H9 (cell line): ENCODE measurements around the gene GRM5. TPM values are rescaled to one million over a fixed set of nuclear protein-coding genes. Genes with fewer than 3 reads are reported as not detected.
"Not testable (repeated sequence)": the region's sequence is repeated elsewhere in the genome, so short reads cannot be mapped to it uniquely, and the experiment has no call there.

Experiments used
- DNase-seq: peaks from one replicate; pipeline ENCODE4 v3.0.0-alpha.2; 2017
- H2AFZ ChIP-seq: one replicate; pipeline ENCODE4 v1.6.1; 2013; ENCODE audit warnings: mild to moderate bottlenecking, low read length, control low read depth, moderate library complexity
- H2AK5ac ChIP-seq: 2 replicates; pipeline ENCODE4 v1.6.1; 2013; ENCODE audit warnings: low read length, control low read depth, mixed read lengths; ENCODE audit not compliant: insufficient read length
- H2BK120ac ChIP-seq: one replicate; pipeline ENCODE4 v1.6.1; 2013; ENCODE audit warnings: low read depth, mild to moderate bottlenecking, low read length, control low read depth, inconsistent platforms; ENCODE audit not compliant: poor library complexity, severe bottlenecking
- H2BK12ac ChIP-seq: 2 replicates; pipeline ENCODE4 v1.6.1; 2013; ENCODE audit warnings: low read length, control low read depth, mixed read lengths, low read depth; ENCODE audit not compliant: insufficient read length
- H2BK15ac ChIP-seq: 2 replicates; pipeline ENCODE4 v1.6.1; 2013; ENCODE audit warnings: low read depth, low read length, control low read depth
- H2BK20ac ChIP-seq: one replicate; pipeline ENCODE4 v1.6.1; 2013; ENCODE audit warnings: low read depth, mild to moderate bottlenecking, low read length, control low read depth, inconsistent platforms; ENCODE audit not compliant: poor library complexity, severe bottlenecking
- H2BK5ac ChIP-seq: 2 replicates; pipeline ENCODE4 v1.6.1; 2013; ENCODE audit warnings: low read length, control low read depth, mixed read lengths; ENCODE audit not compliant: insufficient read length
- H3K14ac ChIP-seq: 2 replicates; pipeline ENCODE4 v1.6.1; 2013; ENCODE audit warnings: low read length, control low read depth; ENCODE audit not compliant: insufficient read depth
- H3K18ac ChIP-seq: 2 replicates; pipeline ENCODE4 v1.6.1; 2013; ENCODE audit warnings: low read depth, mild to moderate bottlenecking, mixed read lengths, low read length, control low read depth; ENCODE audit not compliant: insufficient read length
- H3K23ac ChIP-seq: 2 replicates; pipeline ENCODE4 v1.6.1; 2013; ENCODE audit warnings: low read length, control low read depth, mixed read lengths, low read depth; ENCODE audit not compliant: insufficient read length
- H3K23me2 ChIP-seq: 2 replicates; pipeline ENCODE4 v1.6.1; 2013; ENCODE audit warnings: low read depth, mild to moderate bottlenecking, mixed read lengths, low read length, control low read depth; ENCODE audit not compliant: insufficient read length, poor library complexity, severe bottlenecking
- H3K27ac ChIP-seq: 2 replicates; pipeline ENCODE4 v1.5.1; 2013; ENCODE audit warnings: low read length, control low read depth, mixed read lengths, low read depth; ENCODE audit not compliant: insufficient read length
- H3K27me3 ChIP-seq: 2 replicates; pipeline ENCODE4 v1.6.1; 2013; ENCODE audit warnings: low read length, control low read depth, inconsistent platforms; ENCODE audit not compliant: insufficient read depth
- H3K4ac ChIP-seq: 2 replicates; pipeline ENCODE4 v1.6.1; 2013; ENCODE audit warnings: low read depth, mild to moderate bottlenecking, control low read depth, inconsistent platforms, low read length, moderate library complexity
- H3K4me1 ChIP-seq: 2 replicates; pipeline ENCODE4 v1.6.1; 2013; ENCODE audit warnings: low read length, control low read depth, inconsistent platforms; ENCODE audit not compliant: insufficient read depth
- H3K4me2 ChIP-seq: 2 replicates; pipeline ENCODE4 v1.6.1; 2013; ENCODE audit warnings: low read length, control low read depth, mixed read lengths; ENCODE audit not compliant: insufficient read length, insufficient read depth
- H3K56ac ChIP-seq: 2 replicates; pipeline ENCODE4 v1.6.1; 2013; ENCODE audit warnings: low read depth, mild to moderate bottlenecking, mixed read lengths, low read length, control low read depth; ENCODE audit not compliant: insufficient read length
- H3K79me1 ChIP-seq: 2 replicates; pipeline ENCODE4 v1.6.1; 2013; ENCODE audit warnings: low read depth, mild to moderate bottlenecking, moderate library complexity, low read length, control low read depth, inconsistent platforms; ENCODE audit not compliant: insufficient read depth, poor library complexity, severe bottlenecking
- H3K79me2 ChIP-seq: 2 replicates; pipeline ENCODE4 v1.6.1; 2013; ENCODE audit warnings: low read length, control low read depth, inconsistent platforms; ENCODE audit not compliant: insufficient read depth
- H3K9ac ChIP-seq: 2 replicates; pipeline ENCODE4 v1.6.1; 2013; ENCODE audit warnings: low read length, control low read depth, mixed read lengths; ENCODE audit not compliant: insufficient read length; ENCODE audit errors: extremely low read depth
- H3K9me3 ChIP-seq: one replicate; pipeline ENCODE4 v1.6.1; 2013; ENCODE audit warnings: low read depth, low read length, inconsistent platforms; ENCODE audit not compliant: control insufficient read depth
- H3T11ph ChIP-seq: one replicate; pipeline ENCODE4 v1.6.1; 2013; ENCODE audit warnings: mild to moderate bottlenecking, low read length, control low read depth, inconsistent platforms
- H4K20me1 ChIP-seq: one replicate; pipeline ENCODE4 v1.6.1; 2013; ENCODE audit not compliant: control insufficient read depth, insufficient read length, insufficient read depth
- H4K5ac ChIP-seq: 2 replicates; pipeline ENCODE4 v1.6.1; 2013; ENCODE audit warnings: low read depth, mild to moderate bottlenecking, mixed read lengths, low read length, control low read depth; ENCODE audit not compliant: insufficient read length
- H4K8ac ChIP-seq: replicated peaks from 2 replicates; pipeline ENCODE4 v1.6.1; 2013; ENCODE audit warnings: low read length, control low read depth, mixed read lengths, low read depth; ENCODE audit not compliant: insufficient read length
- H4K91ac ChIP-seq: 2 replicates; pipeline ENCODE4 v1.6.1; 2013; ENCODE audit warnings: low read depth, mild to moderate bottlenecking, moderate library complexity, mixed read lengths, low read length, control low read depth; ENCODE audit not compliant: insufficient read length
- H3K27ac Mint-ChIP-seq, 3 experiments: 2 replicates in 2 of 3; 3 replicates in 1 of 3; pipeline ENCODE4 v1.8.0; 2020 to 2021; ENCODE audit warnings: mixed read lengths in 3 of 3, mild to moderate bottlenecking in 1 of 3, moderate library complexity in 1 of 3
- H3K27me3 Mint-ChIP-seq: 2 replicates; pipeline ENCODE4 v1.8.0; 2021; ENCODE audit warnings: low read depth, mild to moderate bottlenecking, moderate library complexity, mixed read lengths
- H3K36me3 Mint-ChIP-seq, 3 experiments: 2 replicates in 2 of 3; 3 replicates in 1 of 3; pipeline ENCODE4 v1.8.0; 2020 to 2021; ENCODE audit warnings: low read depth in 3 of 3, mixed read lengths in 3 of 3; ENCODE audit not compliant: insufficient read depth in 1 of 3
- H3K4me1 Mint-ChIP-seq, 2 experiments: 2 replicates each; pipeline ENCODE4 v1.8.0; 2020; ENCODE audit warnings: mixed read lengths in 2 of 2
- H3K4me3 Mint-ChIP-seq, 2 experiments: 2 replicates in 1 of 2; 3 replicates in 1 of 2; pipeline ENCODE4 v1.8.0; 2020 to 2021; ENCODE audit warnings: mild to moderate bottlenecking in 2 of 2, mixed read lengths in 2 of 2, moderate library complexity in 1 of 2
- H3K9me3 Mint-ChIP-seq, 2 experiments: 2 replicates in 1 of 2; 3 replicates in 1 of 2; pipeline ENCODE4 v1.8.0; 2020; ENCODE audit warnings: mild to moderate bottlenecking in 2 of 2, mixed read lengths in 2 of 2, moderate library complexity in 1 of 2
- total RNA-seq: library from RNA; stranded (reverse); gene quantifications from 2 replicates; pipeline ENCODE4 v1.2.1, GENCODE V29; 2021

GRM5 gene
- total RNA-seq, 1 experiment from 2014 or later = not detected

DNA sequence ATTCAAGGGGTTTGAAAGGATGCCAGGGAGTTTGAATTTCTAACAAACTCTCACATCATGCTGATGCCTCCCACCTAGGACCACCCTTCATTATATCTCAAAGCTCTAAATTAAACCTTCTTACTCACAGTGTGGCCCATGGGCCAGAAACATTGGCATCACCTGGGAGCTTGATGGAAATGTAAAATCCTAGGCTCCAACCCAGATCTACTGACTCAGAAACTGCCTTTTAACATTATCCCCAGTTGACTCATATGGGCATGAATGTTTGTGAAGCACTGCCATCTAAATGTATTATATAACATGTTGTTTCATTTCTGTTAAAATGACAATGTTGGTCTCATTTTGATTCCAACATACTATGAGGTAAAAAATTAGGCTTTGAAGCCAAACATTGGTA lies 90.3 kb downstream of the GRM5 start:
- H3K4me1 ChIP-seq, H3T11ph ChIP-seq, H3K27ac ChIP-seq, H2AFZ ChIP-seq, H3K4me2 ChIP-seq, H3K79me2 ChIP-seq, H3K9ac ChIP-seq, H3K79me1 ChIP-seq, H4K8ac ChIP-seq, H2BK15ac ChIP-seq, H2AK5ac ChIP-seq, DNase-seq, H3K23ac ChIP-seq, H2BK20ac ChIP-seq, H3K9me3 ChIP-seq, H3K4me1 Mint-ChIP-seq, H3K27me3 Mint-ChIP-seq, H3K56ac ChIP-seq, H3K4me3 Mint-ChIP-seq, H2BK12ac ChIP-seq, H3K27me3 ChIP-seq, H4K91ac ChIP-seq, H3K18ac ChIP-seq, H3K14ac ChIP-seq, H2BK120ac ChIP-seq, H4K5ac ChIP-seq, H2BK5ac ChIP-seq, H3K4ac ChIP-seq, H4K20me1 ChIP-seq, H3K27ac Mint-ChIP-seq, H3K23me2 ChIP-seq: not testable (repeated sequence)
- Mint-ChIP-seq H3K36me3 (peaks cover 4 to 11% (median 4%) of the 10 kb centered on the region in 3 experiments; a peak in 4 of 7 replicates), H3K9me3 (peaks cover 12 to 17% of the 10 kb centered on the region in 2 experiments)
